K562 (cell line): ENCODE data around the gene TSPAN13. TPM values are rescaled to one million over a fixed set of nuclear protein-coding genes. Genes with fewer than 3 reads are reported as not detected.

Experiments
- ATF7 ChIP-seq: fragments of 450-650 bp; IDR thresholded peaks from 2 replicates; pipeline ENCODE4 v1.7.1; 2014; ENCODE audit warnings: mild to moderate bottlenecking, moderate library complexity
- BRCA1 ChIP-seq, 2 experiments: fragments of 450-650 bp in 1 of 2; sonication (generic) in 1 of 2; formaldehyde crosslinking in 1 of 2; IDR thresholded peaks; 2 replicates each; pipeline versions ENCODE4 v1.5.0 to v1.6.1; 2017 to 2020; ENCODE audit warnings: mild to moderate bottlenecking in 1 of 2, missing genetic modification reagents in 1 of 2
- SRF ChIP-seq, 2 experiments: fragments of 250-450, 450-650 bp in 1 of 2; sonication (Bioruptor Pico) in 1 of 2; sonication (generic) in 1 of 2; formaldehyde crosslinking; IDR thresholded peaks; 2 replicates each; pipeline versions ENCODE4 v1.5.0 to v1.5.1; 2020 to 2022; ENCODE audit warnings: mild to moderate bottlenecking in 1 of 2, missing genetic modification reagents in 1 of 2
- ZBTB7A ChIP-seq: IDR thresholded peaks from 2 replicates; pipeline ENCODE4 v1.6.1; 2011; ENCODE audit warnings: low read depth, mild to moderate bottlenecking, low read length, moderate library complexity, borderline replicate concordance; ENCODE audit not compliant: control insufficient read depth
- ZMIZ1 ChIP-seq, 2 experiments: fragments of 150-350 bp in 1 of 2; IDR thresholded peaks; 2 replicates each; pipeline ENCODE4 v1.6.1; 2012 to 2016; ENCODE audit warnings: low read depth in 2 of 2, low read length in 2 of 2, mild to moderate bottlenecking in 1 of 2, moderate library complexity in 1 of 2
- polyA plus RNA-seq, 8 experiments: library from polyadenylated mRNA; depleted of rRNA in 4 of 8; stranded (reverse) in 5 of 8; unstranded in 3 of 8; fragments of >200 nt; fragmentation: Nextera tagmentation in 2 of 8; fragmentation: Illumina TruSeq in 1 of 8; extraction: Ambion mirVana in 2 of 8; extraction: Trizol in 1 of 8; gene quantifications; 2 replicates each; pipeline versions ENCODE4 v1.2.1 to v1.2.3, GENCODE V29; 2011 to 2014; ENCODE audit warnings: inconsistent platforms in 1 of 8, missing spikeins in 1 of 8
- total RNA-seq, 7 experiments: library from RNA; depleted of rRNA in 6 of 7; stranded (reverse); fragments of >200 nt in 6 of 7; fragmentation: Illumina TruSeq in 2 of 7; extraction: Trizol in 2 of 7; gene quantifications; 2 replicates each; pipeline versions ENCODE4 v1.2.1 to v1.2.3, GENCODE V29; 2011 to 2021; ENCODE audit warnings: low replicate concordance in 1 of 7
- TF ChIP-seq, protein P1 (sequence below): fragments of 250-450 bp; sonication (Bioruptor Pico); IDR thresholded peaks from 2 replicates; pipeline ENCODE4 v1.5.0; 2021
- TF ChIP-seq, protein P2 (sequence below): fragments of 450-650 bp; formaldehyde crosslinking; IDR thresholded peaks from 2 replicates; pipeline ENCODE4 v1.4.0; 2020; ENCODE audit warnings: mild to moderate bottlenecking, mixed read lengths

TSPAN13 gene
- total and polyA plus RNA-seq, 9 of the 15 experiments (the other 6 are each of a cell fraction or from before 2014, with no cell fraction given) = 7.8 to 46.3 (median 20.0) TPM

DNA sequence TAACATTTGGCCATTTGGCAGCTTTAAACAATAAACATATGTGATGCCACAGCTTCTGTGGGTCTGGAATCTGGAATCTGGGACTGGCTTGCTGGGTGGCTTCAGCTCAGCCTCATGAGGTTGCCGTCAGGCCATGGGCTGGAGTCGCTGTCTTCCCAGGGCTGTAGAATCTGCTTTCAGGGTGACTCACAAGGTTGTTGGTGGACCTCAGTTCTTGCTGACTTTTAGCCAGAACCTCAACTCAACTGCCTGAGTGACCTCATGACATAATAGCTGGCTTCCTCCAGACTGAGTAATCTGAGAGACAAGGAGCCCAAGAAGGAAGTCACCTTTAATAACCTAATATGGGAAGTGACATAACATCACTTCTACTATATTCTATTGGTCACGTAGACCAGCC lies 44.6 kb upstream of the TSPAN13 start (continued):
- TF ChIP-seq, protein P1, sequence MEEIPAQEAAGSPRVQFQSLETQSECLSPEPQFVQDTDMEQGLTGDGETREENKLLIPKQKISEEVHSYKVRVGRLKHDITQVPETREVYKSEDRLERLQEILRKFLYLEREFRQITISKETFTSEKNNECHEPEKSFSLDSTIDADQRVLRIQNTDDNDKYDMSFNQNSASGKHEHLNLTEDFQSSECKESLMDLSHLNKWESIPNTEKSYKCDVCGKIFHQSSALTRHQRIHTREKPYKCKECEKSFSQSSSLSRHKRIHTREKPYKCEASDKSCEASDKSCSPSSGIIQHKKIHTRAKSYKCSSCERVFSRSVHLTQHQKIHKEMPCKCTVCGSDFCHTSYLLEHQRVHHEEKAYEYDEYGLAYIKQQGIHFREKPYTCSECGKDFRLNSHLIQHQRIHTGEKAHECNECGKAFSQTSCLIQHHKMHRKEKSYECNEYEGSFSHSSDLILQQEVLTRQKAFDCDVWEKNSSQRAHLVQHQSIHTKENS (CRISPR knock-in tag) = no peak
- TF ChIP-seq ATF7 (peak; percentile 55; the same call in 1 of the 2 replicates), BRCA1 (IDR thresholded peaks at IDR 0.05) (no peak), BRCA1 (CRISPR knock-in tag; IDR thresholded peaks at IDR 0.05) (no peak), SRF (CRISPR knock-in tag; IDR thresholded peaks at IDR 0.05) (peak in 1 of 2 experiments; percentile 60; a peak in 1 of 4 replicates), ZBTB7A (no peak), ZMIZ1 (IDR thresholded peaks at IDR 0.05; ENCODE audit: low read depth in 2 of 2, low read length in 2 of 2) (no peak)
- TF ChIP-seq, protein P2, sequence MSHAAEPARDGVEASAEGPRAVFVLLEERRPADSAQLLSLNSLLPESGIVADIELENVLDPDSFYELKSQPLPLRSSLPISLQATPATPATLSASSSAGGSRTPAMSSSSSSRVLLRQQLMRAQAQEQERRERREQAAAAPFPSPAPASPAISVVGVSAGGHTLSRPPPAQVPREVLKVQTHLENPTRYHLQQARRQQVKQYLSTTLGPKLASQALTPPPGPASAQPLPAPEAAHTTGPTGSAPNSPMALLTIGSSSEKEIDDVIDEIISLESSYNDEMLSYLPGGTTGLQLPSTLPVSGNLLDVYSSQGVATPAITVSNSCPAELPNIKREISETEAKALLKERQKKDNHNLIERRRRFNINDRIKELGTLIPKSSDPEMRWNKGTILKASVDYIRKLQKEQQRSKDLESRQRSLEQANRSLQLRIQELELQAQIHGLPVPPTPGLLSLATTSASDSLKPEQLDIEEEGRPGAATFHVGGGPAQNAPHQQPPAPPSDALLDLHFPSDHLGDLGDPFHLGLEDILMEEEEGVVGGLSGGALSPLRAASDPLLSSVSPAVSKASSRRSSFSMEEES (CRISPR knock-in tag) = no peak
